ENCODE data around the gene MYCN.

- no peak for TF ChIP-seq MAX (IDR thresholded peaks at IDR 0.05; ENCODE audit: low read depth)
- TF ChIP-seq CTCF (IDR thresholded peaks at IDR 0.05), result no peak
- no peak for TF ChIP-seq SMC3 (IDR thresholded peaks at IDR 0.05; ENCODE audit: low read depth, low read length)
- no peak for TF ChIP-seq EZH2phosphoT487 (IDR thresholded peaks at IDR 0.05; ENCODE audit: borderline replicate concordance, low read depth)
- no peak for TF ChIP-seq TCF12 (IDR thresholded peaks at IDR 0.05)
These were observed 8.9 kb upstream of the MYCN start for GRCh38 chr2:15931319-15931890.
